Kidney tubule cell (primary cell): ENCODE data around the gene TMEM179.

Experiments
- DNase-seq: peaks from one replicate; pipeline ENCODE4 v3.0.0-alpha.2; 2018; ENCODE audit warnings: low spot score

Gene TMEM179

GRCh38 chr14:104555430-104556255, 48.9 kb downstream of the TMEM179 start:
- no peak for DNase-seq

- DNase-seq, result no peak
These were observed 49.8 kb downstream of the TMEM179 start for GRCh38 chr14:104554608-104555429.

- DNase-seq, result no peak
These were observed 50.4 kb downstream of the TMEM179 start for GRCh38 chr14:104554088-104554607.

- no peak for DNase-seq
These were observed 51.1 kb downstream of the TMEM179 start for GRCh38 chr14:104553166-104554087.

- DNase-seq, result no peak
These were observed 51.8 kb downstream of the TMEM179 start for GRCh38 chr14:104552738-104553125.

GRCh38 chr14:104551851-104552737, 52.5 kb downstream of the TMEM179 start:
- DNase-seq, result no peak

GRCh38 chr14:104550861-104551728, 53.5 kb downstream of the TMEM179 start:
- DNase-seq, result no peak

GRCh38 chr14:104550340-104550860, 54.2 kb downstream of the TMEM179 start:
- no peak for DNase-seq

- DNase-seq, result no peak
These were observed 54.8 kb downstream of the TMEM179 start for GRCh38 chr14:104549536-104550339.

- DNase-seq, result no peak
These were observed 55.6 kb downstream of the TMEM179 start for GRCh38 chr14:104548802-104549535.

GRCh38 chr14:104547998-104548700, 56.4 kb downstream of the TMEM179 start:
- no peak for DNase-seq

GRCh38 chr14:104547310-104547997, 57.1 kb downstream of the TMEM179 start:
- no peak for DNase-seq

GRCh38 chr14:104546591-104547309, 57.8 kb downstream of the TMEM179 start:
- no peak for DNase-seq

GRCh38 chr14:104545942-104546501, 58.5 kb downstream of the TMEM179 start:
- DNase-seq, result no peak

- DNase-seq, result no peak
These were observed 59.2 kb downstream of the TMEM179 start for GRCh38 chr14:104545151-104545941.
